K562 (cell line): ENCODE measurements around the gene CPLX4. TPM values are rescaled to one million over a fixed set of nuclear protein-coding genes. Genes with fewer than 3 reads are reported as not detected.

Experiments used
- ATAC-seq: fragments of 200-7000 bp; cut with Tn5 transposase; 3 replicates; pipeline ENCODE4 v1.9.1; 2020; ENCODE audit warnings: moderate library complexity
- BruUV-seq: library from RNA; stranded (reverse); fragments of 400-500 nt; replicated peaks from 2 replicates; lab custom pipeline; 2021; lab: Mats Ljungman, UMichigan
- CTCF ChIA-PET: fragments of 300-600 bp; formaldehyde crosslinking; extraction: SDS; loops from one replicate; lab custom pipeline; 2021; ENCODE audit warnings: low intra/inter-chr PET ratio; lab: Yijun Ruan, JAX
- POLR2A ChIA-PET: fragments of 300-600, 350-650 bp; sonication (Branson Sonifier 250); formaldehyde crosslinking; extraction: SDS; loops from one replicate; lab custom pipeline; 2021; ENCODE audit warnings: antibody characterized with exemption, inconsistent platforms; lab: Yijun Ruan, JAX
- DNase-seq, 4 experiments: peaks; one replicate each; pipeline versions ENCODE4 v3.0.0 to v3.0.0-alpha.2; 2011 to 2018; ENCODE audit warnings: low spot score in 3 of 4, mixed read lengths in 3 of 4; ENCODE audit errors: extremely low read depth in 1 of 4
- FAIRE-seq: peaks from 2 replicates; lab custom pipeline; 2011; peaks lifted over from hg19 to GRCh38; lab: Jason Lieb, UNC
- H2AFZ ChIP-seq: 2 replicates; pipeline ENCODE4 v1.6.0; 2011; ENCODE audit warnings: low read depth, low read length, control low read depth, inconsistent platforms
- H3K27ac ChIP-seq: fragments of 200-600 bp; 3 replicates; pipeline ENCODE4 v1.8.0; 2011; ENCODE audit warnings: low read depth, mild to moderate bottlenecking, control low read depth, inconsistent platforms, low read length, moderate library complexity, mixed read lengths; ENCODE audit errors: extremely low read depth
- H3K27me3 ChIP-seq, 2 experiments: fragments of 300-600 bp in 1 of 2; 2 replicates in 1 of 2; 3 replicates in 1 of 2; pipeline versions ENCODE4 v1.6.0 to v1.8.0; 2011; ENCODE audit warnings: inconsistent platforms in 2 of 2, low read length in 2 of 2, mild to moderate bottlenecking in 1 of 2, mixed read lengths in 1 of 2, moderate library complexity in 1 of 2; ENCODE audit not compliant: control insufficient read depth in 2 of 2, insufficient read depth in 2 of 2
- H3K36me3 ChIP-seq: fragments of 300-600 bp; 3 replicates; pipeline ENCODE4 v1.8.0; 2011; ENCODE audit warnings: mild to moderate bottlenecking, low read length, inconsistent platforms; ENCODE audit not compliant: control insufficient read depth, insufficient read depth
- H3K4me1 ChIP-seq, 2 experiments: fragments of 200-600 bp in 1 of 2; replicated peaks in 1 of 2; 2 replicates in 1 of 2; 3 replicates in 1 of 2; pipeline versions ENCODE4 v1.5.1 to v1.8.0; 2011; ENCODE audit warnings: inconsistent platforms in 2 of 2, low read length in 2 of 2, mild to moderate bottlenecking in 1 of 2, mixed read lengths in 1 of 2, moderate library complexity in 1 of 2; ENCODE audit not compliant: control insufficient read depth in 2 of 2, insufficient read depth in 2 of 2
- H3K4me2 ChIP-seq: 2 replicates; pipeline ENCODE4 v1.6.1; 2011; ENCODE audit warnings: low read length, control low read depth, inconsistent platforms, mixed read lengths; ENCODE audit not compliant: insufficient read depth
- H3K4me3 ChIP-seq: fragments of 200-600 bp; sonication (generic), shearing (Covaris generic); 2 replicates; pipeline ENCODE4 v1.5.1; 2016; ENCODE audit warnings: control low read depth, inconsistent platforms
- H3K79me2 ChIP-seq: fragments of 200-600 bp; 3 replicates; pipeline ENCODE4 v1.8.0; 2011; ENCODE audit warnings: low read length, inconsistent platforms; ENCODE audit not compliant: control insufficient read depth, insufficient read depth
- H3K9ac ChIP-seq, 2 experiments: 2 replicates each; pipeline versions ENCODE4 v1.6.0 to v1.6.1; 2011; ENCODE audit warnings: low read depth in 2 of 2, low read length in 2 of 2, control low read depth in 1 of 2, inconsistent platforms in 1 of 2, mild to moderate bottlenecking in 1 of 2, mixed read lengths in 1 of 2; ENCODE audit not compliant: insufficient read depth in 1 of 2
- H3K9me1 ChIP-seq: one replicate; pipeline ENCODE4 v1.6.0; 2011; ENCODE audit warnings: inconsistent platforms, mild to moderate bottlenecking, low read length, moderate library complexity; ENCODE audit not compliant: control insufficient read depth, insufficient read depth
- H3K9me3 ChIP-seq: replicated peaks from 2 replicates; pipeline ENCODE4 v1.5.1; 2011; ENCODE audit warnings: low read depth, low read length, inconsistent platforms; ENCODE audit not compliant: control insufficient read depth, insufficient read depth
- H4K20me1 ChIP-seq: replicated peaks from 2 replicates; pipeline ENCODE4 v1.6.1; 2011; ENCODE audit warnings: low read length, inconsistent platforms, mixed read lengths; ENCODE audit not compliant: control insufficient read depth, insufficient read depth
- CLOCK ChIP-seq: fragments of 250-450 bp; sonication (Bioruptor Pico); IDR thresholded peaks from 2 replicates; pipeline ENCODE4 v1.4.0; 2020; ENCODE audit warnings: mild to moderate bottlenecking, moderate library complexity, borderline replicate concordance
- FOXM1 ChIP-seq, 2 experiments: fragments of 450-650 bp in 1 of 2; sonication (generic) in 1 of 2; formaldehyde crosslinking in 1 of 2; IDR thresholded peaks; 2 replicates each; pipeline versions ENCODE4 v1.6.1 to v1.9.0; 2017 to 2022; ENCODE audit warnings: low read depth in 2 of 2, mild to moderate bottlenecking in 2 of 2, missing genetic modification reagents in 1 of 2, moderate library complexity in 1 of 2
- KDM1A ChIP-seq, 2 experiments: fragments of 450-650 bp; IDR thresholded peaks; 2 replicates each; pipeline ENCODE4 v1.6.1; 2016; ENCODE audit warnings: mild to moderate bottlenecking in 2 of 2
- POLR2A ChIP-seq: fragments of 450-650 bp; conservative IDR thresholded peaks from 2 replicates; pipeline ENCODE4 v1.6.1; 2016
- RFX1 ChIP-seq: fragments of 450-650 bp; IDR thresholded peaks from 2 replicates; pipeline ENCODE4 v1.6.1; 2016; ENCODE audit warnings: mild to moderate bottlenecking, moderate library complexity
- TAL1 ChIP-seq: fragments of 450-650 bp; IDR thresholded peaks from 2 replicates; pipeline ENCODE4 v1.6.1; 2016; ENCODE audit warnings: mild to moderate bottlenecking
- TOE1 ChIP-seq, 2 experiments: fragments of 450-650 bp in 1 of 2; sonication (generic) in 1 of 2; formaldehyde crosslinking in 1 of 2; IDR thresholded peaks; 2 replicates each; pipeline versions ENCODE4 v1.7.1 to v1.8.0; 2016 to 2022; ENCODE audit warnings: borderline replicate concordance in 2 of 2, mild to moderate bottlenecking in 2 of 2, antibody characterized with exemption in 1 of 2, inconsistent platforms in 1 of 2, low read depth in 1 of 2, missing genetic modification reagents in 1 of 2, moderate library complexity in 1 of 2
- ZNF408 ChIP-seq: fragments of 250-450 bp; sonication (Bioruptor Pico); IDR thresholded peaks from 2 replicates; pipeline ENCODE4 v1.4.0; 2020; ENCODE audit warnings: low read depth, mild to moderate bottlenecking, moderate library complexity
- ZNF785 ChIP-seq: fragments of 250-450 bp; sonication (Bioruptor Pico); IDR thresholded peaks from 2 replicates; pipeline ENCODE4 v1.4.0; 2020; ENCODE audit warnings: mild to moderate bottlenecking
- WGBS: fragments of 100-300 bp; shearing (Covaris generic); methylation state at CpG from one replicate; pipeline ENCODE4 v1.1.6; 2016; ENCODE audit warnings: low coverage, mixed read lengths; ENCODE audit not compliant: insufficient coverage; ENCODE audit errors: missing lambda C conversion rate; 5-methylcytosine and 5-hydroxymethylcytosine counted together
- in situ Hi-C: fragments of 300-500 bp; cut with MboI; formaldehyde crosslinking; loops from 4 replicates; pipeline ENCODE4 v1.15.0; 2018; ENCODE audit warnings: inconsistent platforms, mixed read lengths
- intact Hi-C: fragments of 100-400 bp; cut with micrococcal nuclease; formaldehyde crosslinking; loops from 2 replicates; pipeline ENCODE4 v1.14.2; 2022
- polyA plus RNA-seq, 8 experiments: library from polyadenylated mRNA; depleted of rRNA in 4 of 8; stranded (reverse) in 5 of 8; unstranded in 3 of 8; fragments of >200 nt; fragmentation: Nextera tagmentation in 2 of 8; fragmentation: Illumina TruSeq in 1 of 8; extraction: Ambion mirVana in 2 of 8; extraction: Trizol in 1 of 8; gene quantifications; 2 replicates each; pipeline versions ENCODE4 v1.2.1 to v1.2.3, GENCODE V29; 2011 to 2014; ENCODE audit warnings: inconsistent platforms in 1 of 8, missing spikeins in 1 of 8
- total RNA-seq, 7 experiments: library from RNA; depleted of rRNA in 6 of 7; stranded (reverse); fragments of >200 nt in 6 of 7; fragmentation: Illumina TruSeq in 2 of 7; extraction: Trizol in 2 of 7; gene quantifications; 2 replicates each; pipeline versions ENCODE4 v1.2.1 to v1.2.3, GENCODE V29; 2011 to 2021; ENCODE audit warnings: low replicate concordance in 1 of 7
- TF ChIP-seq, protein P1 (sequence below): fragments of 150-350 bp; conservative IDR thresholded peaks from 2 replicates; pipeline ENCODE4 v1.6.1; 2014; ENCODE audit warnings: low read length

The CPLX4 gene
- total and polyA plus RNA-seq, 9 of the 15 experiments (the other 6 are each of a cell fraction or from before 2014, with no cell fraction given) = not detected

DNA sequence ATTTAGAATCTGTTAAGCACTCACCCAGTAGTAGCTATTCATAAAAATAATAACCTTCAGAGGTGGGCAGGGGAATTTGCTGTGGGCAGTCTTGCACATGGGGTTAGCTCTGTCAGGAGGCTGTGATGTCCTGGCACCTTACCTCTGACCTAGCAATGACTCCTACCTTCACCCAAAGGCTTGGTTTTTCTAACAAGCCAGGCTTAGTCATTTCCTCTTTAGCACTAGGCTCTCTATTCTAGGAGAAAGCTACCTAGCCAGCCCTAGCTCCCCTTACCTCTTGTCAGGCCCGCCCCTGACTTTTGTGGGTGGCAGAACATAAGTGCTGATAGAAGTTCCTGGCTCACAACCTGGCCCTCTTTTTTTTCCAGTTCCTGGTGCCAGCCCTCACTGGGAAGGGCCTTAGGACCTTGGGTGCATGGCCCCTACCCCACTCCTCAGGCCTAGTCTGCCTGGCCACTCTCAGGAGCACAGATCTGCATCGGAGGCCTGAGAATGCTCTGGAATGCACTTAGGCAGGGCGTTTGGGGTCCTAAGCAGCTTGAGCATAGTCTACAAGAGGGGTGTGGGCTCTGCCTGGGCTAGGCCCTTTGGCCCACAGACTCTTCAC, 17.7 kb downstream of the CPLX4 start:
- Histone ChIP-seq H3K36me3 (no peaks in the 10 kb centered on the region), H3K27ac (no peak overlapping the region), H3K27me3 (peaks cover 3 to 33% of the 10 kb centered on the region in 2 experiments; a peak in 4 of 5 replicates), H4K20me1 (no peaks in the 10 kb centered on the region), H3K9me1 (no peaks in the 10 kb centered on the region), H3K4me3 (no peak overlapping the region), H3K4me2 (no peak overlapping the region), H3K9ac (no peak overlapping the region), H3K4me1 (no peaks in the 10 kb centered on the region), H3K9me3 (no peaks in the 10 kb centered on the region), H2AFZ (no peak overlapping the region), H3K79me2 (no peaks in the 10 kb centered on the region)
- in situ Hi-C loops (no loop called here), intact Hi-C loops (no loop called here)
- ATAC-seq (no peak), FAIRE-seq (no peak), DNase-seq (no peak)
- ChIA-PET POLR2A (no interaction called here), CTCF (no interaction called here)
- TF ChIP-seq POLR2A (no peak), CLOCK (CRISPR knock-in tag) (no peak), FOXM1 (IDR thresholded peaks at IDR 0.05; ENCODE audit: low read depth) (no peak), FOXM1 (CRISPR knock-in tag; IDR thresholded peaks at IDR 0.05; ENCODE audit: low read depth) (no peak), ZNF408 (no peak), ZNF785 (CRISPR knock-in tag) (no peak), TOE1 (IDR thresholded peaks at IDR 0.05; ENCODE audit: borderline replicate concordance) (no peak), TOE1 (CRISPR knock-in tag; IDR thresholded peaks at IDR 0.05; ENCODE audit: borderline replicate concordance, low read depth) (no peak), TAL1 (no peak), RFX1 (no peak), KDM1A (IDR thresholded peaks at IDR 0.05) (no peak)
- TF ChIP-seq, protein P1, sequence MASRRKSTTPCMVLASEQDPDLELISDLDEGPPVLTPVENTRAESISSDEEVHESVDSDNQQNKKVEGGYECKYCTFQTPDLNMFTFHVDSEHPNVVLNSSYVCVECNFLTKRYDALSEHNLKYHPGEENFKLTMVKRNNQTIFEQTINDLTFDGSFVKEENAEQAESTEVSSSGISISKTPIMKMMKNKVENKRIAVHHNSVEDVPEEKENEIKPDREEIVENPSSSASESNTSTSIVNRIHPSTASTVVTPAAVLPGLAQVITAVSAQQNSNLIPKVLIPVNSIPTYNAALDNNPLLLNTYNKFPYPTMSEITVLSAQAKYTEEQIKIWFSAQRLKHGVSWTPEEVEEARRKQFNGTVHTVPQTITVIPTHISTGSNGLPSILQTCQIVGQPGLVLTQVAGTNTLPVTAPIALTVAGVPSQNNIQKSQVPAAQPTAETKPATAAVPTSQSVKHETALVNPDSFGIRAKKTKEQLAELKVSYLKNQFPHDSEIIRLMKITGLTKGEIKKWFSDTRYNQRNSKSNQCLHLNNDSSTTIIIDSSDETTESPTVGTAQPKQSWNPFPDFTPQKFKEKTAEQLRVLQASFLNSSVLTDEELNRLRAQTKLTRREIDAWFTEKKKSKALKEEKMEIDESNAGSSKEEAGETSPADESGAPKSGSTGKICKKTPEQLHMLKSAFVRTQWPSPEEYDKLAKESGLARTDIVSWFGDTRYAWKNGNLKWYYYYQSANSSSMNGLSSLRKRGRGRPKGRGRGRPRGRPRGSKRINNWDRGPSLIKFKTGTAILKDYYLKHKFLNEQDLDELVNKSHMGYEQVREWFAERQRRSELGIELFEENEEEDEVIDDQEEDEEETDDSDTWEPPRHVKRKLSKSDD = no peak
- WGBS = 0% methylated on average over 3 of the region's 3 CpGs
- BruUV-seq = no TSS peak
